GM19240 (cell line): ENCODE data around the gene FAAP20.
"Not testable (repeated sequence)": the region's sequence is repeated elsewhere in the genome, so short reads cannot be mapped to it uniquely, and the experiment has no call there.

Experiments
- DNase-seq: peaks from one replicate; pipeline ENCODE4 v3.0.0; 2011; ENCODE audit warnings: low spot score; ENCODE audit not compliant: insufficient read length

The FAAP20 gene

DNA sequence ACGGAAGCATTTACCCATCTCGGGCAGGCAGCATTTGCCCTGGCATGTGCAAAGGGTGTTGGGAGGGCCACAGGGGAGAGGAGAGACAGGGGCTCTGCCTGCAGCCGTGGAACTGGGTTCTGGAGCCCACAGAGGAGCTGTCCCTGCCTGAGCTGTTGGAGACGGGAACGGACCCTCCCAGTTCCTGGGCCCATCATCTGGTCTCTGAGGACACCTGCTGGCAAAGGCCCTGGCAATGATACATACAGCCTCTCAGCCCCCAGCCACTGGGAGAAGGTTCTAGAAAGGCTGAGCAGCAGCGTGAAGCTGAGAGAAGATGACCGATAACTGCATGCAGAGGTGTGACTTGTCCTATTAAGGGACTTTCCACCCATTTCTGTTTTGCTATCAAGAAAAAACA, 31.4 kb downstream of the FAAP20 start:
- DNase-seq = no peak

DNA sequence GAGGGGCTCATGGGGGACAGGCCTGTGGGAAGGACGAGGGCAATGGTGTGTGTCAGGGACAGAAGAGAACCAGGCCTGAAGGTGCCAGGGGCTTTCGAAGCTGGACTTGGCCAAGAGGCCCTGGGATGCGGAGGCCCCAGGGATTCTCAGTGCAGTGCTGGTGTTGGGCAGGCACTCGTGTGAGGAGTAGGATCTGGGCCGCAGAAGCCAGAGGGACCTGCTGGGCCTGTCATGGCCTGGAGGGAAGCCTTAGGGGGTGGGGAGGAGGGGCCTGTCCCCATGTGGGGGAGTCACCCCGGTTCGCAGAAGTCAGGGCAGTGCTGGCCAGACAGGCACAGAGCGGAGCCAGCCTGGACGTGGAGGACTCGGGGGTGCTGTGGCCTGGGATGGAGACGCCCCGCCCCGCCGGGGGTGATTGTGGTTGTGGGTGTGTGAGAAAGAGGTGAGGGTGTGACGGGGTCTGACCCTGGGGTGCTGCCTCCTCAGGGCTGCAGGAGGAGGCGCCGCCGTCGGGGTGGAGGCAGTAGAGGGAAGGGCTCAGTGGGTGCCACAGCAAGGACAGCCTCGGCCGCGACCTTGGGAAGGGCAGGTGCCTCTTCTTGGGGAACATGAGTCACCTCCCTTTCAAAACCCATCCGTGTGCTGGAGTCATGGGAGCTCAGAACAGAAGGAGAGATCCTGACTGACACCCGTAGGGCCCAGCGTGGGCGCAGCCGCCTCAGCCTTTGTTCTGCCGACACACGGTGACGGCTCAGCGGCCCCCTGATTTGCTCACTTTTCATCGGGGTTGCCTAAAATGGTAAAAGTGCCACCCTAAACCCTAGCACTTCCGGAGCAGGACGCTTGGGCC, 33.9 kb downstream of the FAAP20 start:
- DNase-seq = no peak

DNA sequence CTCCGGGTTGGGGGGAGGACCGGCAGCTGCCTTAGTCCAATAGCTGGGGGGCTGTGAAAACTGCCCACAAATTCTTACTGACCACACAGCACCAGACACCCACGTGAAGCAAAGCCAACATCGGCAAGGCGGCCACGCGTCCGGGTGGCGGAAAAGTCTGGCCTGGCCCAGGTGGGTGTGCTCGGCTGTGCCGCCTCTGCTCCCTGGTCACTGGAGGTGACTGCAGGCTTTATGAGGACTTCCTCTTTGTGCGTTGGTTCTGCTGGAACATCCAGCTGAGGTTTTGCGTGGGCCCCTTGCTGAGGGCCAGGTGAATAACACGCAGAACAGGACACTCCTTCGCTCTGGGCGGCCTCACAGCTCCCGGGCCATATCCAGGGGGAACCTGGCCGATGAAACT, 35.4 kb downstream of the FAAP20 start:
- no peak for DNase-seq

DNA sequence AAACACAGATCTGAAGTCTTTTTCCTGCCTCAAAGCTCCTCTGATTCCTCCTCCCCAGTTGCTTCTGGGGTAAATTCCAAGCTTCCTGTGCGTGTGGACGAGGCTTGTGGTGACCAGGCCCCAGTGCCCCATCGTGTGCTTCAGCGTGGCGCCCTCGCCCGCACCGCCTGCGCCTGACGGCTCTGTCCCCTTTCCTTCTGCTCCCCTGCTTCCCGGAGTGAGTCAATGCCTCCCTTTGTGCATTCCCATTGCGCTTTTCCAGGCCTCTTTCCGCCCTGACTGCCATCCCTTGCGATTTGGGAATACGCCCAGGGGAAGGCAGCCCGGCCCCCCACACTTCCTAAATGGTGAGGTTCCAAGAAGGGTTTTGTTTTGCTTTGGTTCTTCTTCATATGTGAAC, 36.3 kb downstream of the FAAP20 start:
- DNase-seq = no peak

DNA sequence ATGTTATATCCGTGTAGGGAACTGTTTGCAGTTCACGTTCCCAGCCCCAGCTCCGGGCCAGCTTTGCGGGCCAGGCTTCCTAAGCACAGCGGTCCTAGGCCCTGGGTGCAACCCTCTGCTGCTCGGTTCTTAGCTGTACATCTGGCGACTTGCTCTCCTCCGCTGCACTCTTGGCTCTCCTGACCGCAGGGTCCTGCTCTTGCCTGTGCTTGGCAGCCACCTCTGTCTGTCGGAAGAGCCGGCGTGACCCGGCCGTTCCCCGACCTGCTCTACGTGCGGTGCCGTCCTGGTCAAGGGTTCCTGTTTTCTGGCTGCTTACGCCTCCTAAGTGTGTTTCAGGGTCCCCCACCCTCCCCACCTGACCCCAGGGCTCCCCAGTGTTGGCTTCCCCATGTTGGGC, 36.7 kb downstream of the FAAP20 start:
- no peak for DNase-seq

DNA sequence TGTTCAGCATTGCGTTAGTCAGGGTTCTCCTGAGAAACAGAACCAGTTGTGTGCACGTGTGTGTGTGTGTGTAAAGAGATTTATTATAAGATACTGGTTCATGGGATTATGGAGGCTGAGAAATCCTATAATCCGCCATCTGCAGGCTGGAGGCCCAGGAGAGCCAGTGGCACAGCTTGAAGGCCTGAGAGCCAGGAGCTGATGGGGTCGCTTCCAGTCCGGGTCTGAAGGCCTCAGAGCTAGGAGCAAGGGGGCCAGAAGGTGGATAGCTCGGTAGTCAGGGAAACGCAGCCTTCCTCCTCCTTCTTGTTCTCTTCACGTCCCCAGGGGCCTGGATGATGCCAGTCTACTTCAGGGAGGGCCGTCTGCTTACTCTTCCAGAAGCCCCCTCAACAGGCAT, 37.7 kb downstream of the FAAP20 start:
- no peak for DNase-seq

DNA sequence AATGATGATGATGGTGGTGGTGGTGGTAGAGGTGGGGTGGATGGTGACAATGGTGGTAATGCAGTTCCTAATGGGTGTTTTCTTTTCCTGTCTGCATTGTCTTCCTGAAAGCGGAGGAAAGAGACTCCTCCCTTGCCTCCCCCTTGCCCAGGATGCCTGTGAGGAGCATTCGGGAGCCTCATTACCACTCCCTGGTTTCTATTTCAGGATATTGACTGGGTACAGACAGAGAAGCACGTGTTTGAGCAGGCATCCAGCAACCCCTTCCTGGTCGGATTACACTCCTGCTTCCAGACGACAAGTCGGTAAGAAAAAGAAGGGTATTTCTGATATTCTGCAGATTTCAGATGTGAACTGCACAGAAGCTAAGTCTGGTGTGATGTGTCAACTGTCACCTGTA, 38.8 kb downstream of the FAAP20 start:
- no peak for DNase-seq

DNA sequence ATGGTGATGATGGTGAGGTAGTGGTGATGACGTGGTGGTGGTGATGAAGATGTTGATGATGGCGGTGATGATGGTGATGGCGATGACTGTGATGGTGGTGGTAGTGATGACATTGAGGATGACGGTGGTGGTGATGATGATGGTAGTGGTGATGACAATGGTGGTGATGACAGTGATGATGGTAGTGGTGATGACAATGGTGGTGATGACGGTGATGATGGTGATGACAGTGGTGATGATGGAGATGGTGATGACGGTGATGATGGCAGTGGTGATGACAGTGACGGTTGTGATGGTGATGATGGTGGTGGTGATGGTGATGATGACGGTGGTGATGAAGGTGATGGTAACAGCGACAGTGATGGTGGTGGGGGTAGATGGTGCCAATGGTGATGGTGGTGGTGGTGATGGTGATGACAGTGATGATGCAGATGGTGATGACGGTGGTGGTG, 39.4 kb downstream of the FAAP20 start:
- DNase-seq = no peak

DNA sequence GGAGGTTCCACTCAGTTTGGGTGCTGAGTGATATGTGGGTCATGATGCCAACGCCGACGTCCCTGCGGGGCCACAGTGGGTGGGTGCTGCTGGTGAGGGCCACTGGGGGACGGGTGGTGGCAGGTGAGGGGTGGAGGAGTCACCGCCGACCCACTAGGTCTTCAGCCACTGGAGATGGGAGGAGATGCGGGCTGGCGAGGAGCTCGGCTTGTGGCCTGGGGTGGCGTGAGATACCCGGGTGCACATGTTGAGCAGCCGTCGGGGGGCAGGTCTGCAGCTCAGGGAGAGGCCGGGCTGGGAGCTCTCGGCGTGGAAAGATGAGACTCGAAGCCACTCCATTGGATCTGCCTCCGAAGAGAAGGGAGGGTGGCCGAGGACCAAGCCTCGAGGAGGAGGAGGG, 40.5 kb downstream of the FAAP20 start:
- DNase-seq = no peak

DNA sequence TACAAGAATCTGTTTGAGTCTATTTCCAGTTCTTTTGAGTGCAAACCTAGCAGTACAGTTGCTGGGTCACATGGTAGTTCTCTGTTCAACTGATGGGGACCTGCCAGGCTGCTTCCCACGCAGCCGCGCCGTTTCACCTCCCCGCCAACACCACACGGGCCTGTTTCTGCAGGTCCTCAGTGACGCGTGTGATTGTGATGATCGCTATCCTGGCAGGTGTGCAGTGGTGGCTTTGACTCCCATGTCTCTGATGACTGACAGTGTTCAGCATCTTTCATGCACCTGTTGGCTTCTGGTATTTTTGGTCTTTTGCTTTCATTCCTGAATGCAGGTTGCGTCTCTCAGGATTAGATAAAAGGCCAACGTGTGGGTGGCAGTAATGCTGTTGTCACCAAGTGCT, 41.6 kb downstream of the FAAP20 start:
- DNase-seq = no peak

DNA sequence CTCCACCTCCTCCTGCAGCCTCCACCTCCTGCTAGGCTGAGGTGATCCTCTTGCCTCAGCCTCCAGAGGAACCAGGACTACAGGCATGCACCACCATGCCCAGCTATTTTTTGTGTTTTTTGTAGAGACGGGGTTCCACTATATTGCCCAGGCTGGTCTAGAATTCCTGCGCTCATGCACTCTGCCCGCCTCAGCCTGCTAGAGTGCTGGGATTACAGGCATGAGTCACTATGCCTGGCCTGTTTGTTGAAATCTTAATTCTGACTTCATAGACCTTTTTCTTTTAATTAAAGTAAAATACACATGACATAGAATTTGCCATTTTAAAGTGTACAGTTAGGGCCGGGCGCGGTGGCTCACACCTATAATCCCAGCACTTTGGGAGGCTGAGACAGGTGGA, 42.7 kb downstream of the FAAP20 start:
- DNase-seq = no peak

DNA sequence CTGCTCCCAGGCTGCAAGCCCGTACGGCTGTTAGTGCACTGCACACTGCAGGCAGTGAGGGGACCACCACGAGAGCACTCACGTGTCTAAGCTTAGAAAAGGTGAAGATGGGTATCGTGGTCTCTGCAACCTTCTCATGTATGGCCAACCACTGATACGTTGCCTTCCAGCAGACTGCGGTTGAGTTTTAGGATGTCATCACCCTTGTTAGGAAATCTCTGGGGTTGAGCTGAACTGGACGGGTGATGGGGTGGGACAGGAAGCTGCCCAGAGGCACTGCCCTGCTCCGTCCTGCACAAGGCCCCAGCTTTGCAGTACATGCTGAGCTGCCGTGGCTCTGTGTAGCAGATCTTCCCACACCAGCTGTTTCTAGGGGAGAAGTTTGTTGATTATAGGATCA, 43.3 kb downstream of the FAAP20 start:
- no peak for DNase-seq

DNA sequence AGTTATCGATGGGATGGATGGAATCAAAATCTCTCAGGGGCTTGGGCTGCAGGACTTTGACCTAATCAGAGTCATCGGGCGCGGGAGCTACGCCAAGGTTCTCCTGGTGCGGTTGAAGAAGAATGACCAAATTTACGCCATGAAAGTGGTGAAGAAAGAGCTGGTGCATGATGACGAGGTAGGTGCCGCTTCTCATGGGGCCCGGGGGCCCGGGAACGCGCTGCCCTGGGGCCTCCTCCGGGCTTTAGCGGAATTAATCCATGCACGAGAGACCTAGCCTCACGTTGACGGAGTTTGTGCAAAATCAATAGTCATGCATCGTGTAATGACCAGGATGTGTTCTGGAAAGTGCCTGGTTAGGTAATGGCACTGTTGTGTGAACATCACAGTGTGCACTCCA, 43.8 kb downstream of the FAAP20 start:
- DNase-seq = no peak

DNA sequence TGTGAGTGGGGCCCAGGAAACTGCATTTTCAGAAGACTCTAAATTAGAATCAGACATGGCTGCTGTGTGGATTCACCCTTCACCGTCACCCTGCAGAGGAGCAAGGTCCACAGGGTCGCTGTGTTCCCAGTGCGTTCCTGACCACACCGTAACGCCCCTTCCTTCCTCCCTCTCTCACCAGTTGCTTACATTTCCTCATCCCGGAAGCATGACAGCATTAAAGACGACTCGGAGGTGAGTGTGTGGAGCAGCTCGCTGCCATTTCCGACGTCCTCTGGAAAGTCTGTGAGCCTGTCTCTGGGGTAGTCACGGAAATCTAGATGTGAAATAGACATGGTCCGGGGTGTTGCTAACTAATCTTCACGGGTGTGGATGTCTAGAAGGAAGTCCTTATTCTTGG, 45.9 kb downstream of the FAAP20 start:
- DNase-seq = no peak

DNA sequence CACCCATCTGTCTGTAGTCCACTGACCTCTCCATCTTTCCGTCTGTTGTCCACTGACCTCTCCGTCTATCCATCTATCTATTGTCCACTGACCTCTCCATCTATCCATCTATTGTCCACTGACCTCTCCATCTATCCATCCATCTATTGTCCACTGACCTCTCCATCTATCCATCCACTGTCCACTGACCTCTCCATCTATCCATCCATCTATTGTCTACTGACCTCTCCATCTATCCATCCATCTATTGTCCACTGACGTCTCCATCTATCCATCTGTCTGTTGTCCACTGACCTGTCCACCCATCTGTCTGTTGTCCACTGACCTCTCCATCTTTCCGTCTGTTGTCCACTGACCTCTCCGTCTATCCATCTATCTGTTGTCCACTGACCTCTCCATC, 46.7 kb downstream of the FAAP20 start:
- not testable (repeated sequence) for DNase-seq

DNA sequence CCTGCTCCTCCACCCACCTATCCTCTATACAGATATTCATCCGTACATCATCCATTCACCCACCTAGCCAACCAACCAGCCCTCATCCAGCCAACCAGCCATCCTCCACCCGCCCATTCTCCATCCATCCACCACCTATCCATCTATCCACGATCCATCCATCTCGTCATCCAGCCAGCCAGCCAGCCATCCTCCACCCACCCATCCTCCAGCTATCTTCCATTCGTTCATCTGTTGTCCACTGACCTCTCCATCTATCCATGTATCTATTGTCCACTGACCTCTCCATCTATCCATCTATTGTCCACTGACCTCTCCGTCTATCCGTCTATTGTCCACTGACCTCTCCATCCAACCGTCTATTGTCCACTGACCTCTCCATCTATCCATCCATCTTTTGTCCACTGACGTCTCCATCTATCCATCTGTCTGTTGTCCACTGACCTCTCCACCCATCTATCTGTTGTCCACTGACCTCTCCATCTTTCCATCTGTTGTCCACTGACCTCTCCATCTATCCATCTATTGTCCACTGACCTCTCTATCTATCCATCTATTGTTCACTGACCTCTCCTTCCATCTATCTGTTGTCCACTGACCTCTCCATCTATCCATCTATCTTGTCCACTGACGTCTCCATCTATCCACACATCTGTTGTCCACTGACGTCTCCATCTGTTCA, 47.6 kb downstream of the FAAP20 start:
- DNase-seq = no peak

DNA sequence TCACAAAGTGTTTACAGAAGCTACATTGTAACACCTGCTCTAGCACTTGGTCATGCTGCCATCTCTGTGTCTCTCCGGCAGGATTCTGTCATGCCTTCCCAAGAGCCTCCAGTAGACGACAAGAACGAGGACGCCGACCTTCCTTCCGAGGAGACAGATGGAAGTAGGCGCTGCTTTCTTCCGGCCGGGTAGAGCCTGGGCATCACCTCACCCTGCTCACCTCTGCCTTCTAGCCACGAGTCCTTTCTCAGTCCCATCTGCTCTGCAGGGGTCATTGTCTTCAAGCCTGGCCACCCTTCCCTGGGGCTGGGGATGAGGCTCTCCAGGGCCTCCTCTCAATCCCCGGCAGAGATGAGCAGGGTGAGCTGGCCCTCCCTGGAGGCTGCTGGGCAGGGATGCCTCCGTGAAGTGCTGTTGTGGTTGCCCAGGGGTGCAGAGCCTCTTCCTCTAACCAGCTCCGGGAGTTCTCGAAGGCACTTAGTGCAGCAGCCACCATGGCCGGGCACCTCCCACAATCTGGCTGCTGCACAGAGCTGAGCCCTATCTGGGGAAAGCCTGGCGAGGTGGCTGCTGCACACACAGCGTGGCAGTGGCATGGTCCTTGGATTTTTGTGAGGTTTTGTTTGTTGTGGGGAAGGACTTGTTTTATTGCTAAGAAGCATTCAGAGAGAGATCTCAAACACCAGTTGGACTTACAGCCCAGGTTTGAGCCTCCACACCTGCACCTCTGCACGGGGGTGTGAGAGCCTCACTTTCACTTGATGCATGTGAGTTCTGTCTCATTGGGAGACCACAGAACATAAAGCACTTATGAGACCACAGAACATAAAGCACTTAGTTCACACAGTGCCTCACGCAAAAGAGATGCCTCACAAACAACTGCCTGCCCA, 48.4 kb downstream of the FAAP20 start:
- DNase-seq = no peak

DNA sequence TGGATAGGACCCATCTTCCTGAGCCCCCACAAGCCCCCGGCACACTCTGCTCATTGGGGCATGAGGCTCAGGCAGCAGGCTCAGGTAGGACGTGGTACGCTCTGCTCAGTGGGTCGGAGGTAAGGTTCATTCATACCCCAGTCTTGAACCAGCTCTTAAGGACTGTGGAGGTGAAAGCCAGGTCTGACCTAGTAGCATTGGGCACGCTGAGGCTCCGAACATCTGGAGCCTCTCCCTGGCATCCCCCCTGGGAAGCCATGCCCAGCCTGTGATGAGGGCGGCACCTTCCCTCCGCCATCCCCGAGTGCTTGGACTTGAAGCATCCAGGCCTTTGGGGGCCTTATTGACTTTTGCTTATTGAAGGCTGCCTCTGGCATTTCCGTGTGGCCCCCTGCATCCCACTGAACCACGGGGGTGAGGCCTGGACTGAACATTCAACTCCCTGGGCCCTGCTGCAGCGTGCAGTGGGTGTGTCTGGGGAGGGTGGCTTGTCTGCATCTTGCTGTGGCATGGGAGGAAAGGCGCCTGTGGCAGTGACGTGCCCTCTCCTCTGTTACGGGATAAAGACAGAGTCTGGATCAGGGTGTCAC, 50.0 kb downstream of the FAAP20 start:
- DNase-seq = no peak

DNA sequence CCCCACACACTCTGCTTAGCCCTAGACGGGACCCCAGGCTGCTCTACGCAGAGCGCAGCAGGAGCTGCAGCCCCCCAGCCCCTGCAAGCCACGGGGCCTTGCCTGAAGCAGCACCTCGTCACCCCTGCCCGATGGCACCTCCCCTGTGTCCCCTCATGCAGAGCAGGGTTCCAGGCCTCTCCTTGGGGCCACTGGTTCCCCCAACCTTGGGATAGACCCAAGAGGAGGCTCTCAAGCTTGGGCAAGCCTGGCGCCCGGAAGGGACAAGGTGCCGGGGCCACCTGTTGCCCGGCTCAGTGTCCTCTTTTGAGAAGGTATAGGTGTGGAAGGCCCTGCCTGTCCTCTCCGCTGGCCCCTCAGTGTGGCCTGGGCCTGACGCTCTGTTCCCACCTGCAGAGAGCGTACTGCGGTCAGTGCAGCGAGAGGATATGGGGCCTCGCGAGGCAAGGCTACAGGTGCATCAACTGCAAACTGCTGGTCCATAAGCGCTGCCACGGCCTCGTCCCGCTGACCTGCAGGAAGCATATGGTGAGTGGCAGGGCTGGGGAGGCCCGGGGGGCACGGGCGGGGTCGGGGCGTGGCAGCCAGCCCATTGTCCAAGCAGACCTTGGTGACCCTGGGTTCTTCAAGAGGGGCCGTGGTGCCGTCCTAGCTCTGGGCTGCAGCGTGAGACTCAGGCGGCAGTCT, 50.6 kb downstream of the FAAP20 start:
- DNase-seq = no peak

DNA sequence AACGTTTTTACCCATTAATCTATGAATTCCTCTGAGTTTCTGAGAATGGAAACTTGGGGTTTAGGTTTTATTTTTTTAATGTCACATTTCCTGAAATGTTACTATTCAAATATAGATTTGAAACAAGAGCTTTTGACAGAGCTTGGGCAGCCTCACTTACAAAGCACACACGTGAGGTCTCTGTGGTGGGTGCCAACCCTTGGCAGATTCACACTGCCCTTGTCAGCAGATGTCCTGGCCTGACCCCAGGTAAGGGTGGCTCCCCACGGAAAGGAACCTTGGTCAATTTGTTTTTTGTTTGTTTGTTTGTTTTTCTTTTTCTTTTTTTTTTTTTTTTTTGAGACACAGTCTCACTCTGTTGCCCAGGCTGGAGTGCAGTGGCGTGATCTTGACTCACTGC, 53.5 kb downstream of the FAAP20 start:
- DNase-seq = no peak
